ENCODE measurements around the gene ABCA3. TPM values are rescaled to one million over a fixed set of nuclear protein-coding genes. Genes with fewer than 3 reads are reported as not detected.

The ABCA3 gene
- total RNA-seq, 4 donors from 2014 or later, result 3.4 to 8.6 (median 3.7) TPM

GRCh38 chr16:2285731-2286191, 54.8 kb downstream of the ABCA3 start:
- no peaks in the 10 kb centered on the region for H3K9me3 ChIP-seq
- H3K27ac ChIP-seq, result no peak overlapping the region
- intact Hi-C loops (cut with DNase I; ENCODE audit: low total_unique reads) (no loop called here), in situ Hi-C loops (cut with MboI; ENCODE audit: low pct_ligation_motif_present in 1 of 4, low pct_unique_long_range_greater_than_20kb in 1 of 4, low sequenced_read_pairs in 3 of 4) (no loop called here)
- H3K4me3 ChIP-seq, result no peak overlapping the region
- H3K27me3 ChIP-seq, result no peaks in the 10 kb centered on the region
- TF ChIP-seq CTCF (IDR thresholded peaks at IDR 0.05), result no peak
- TF ChIP-seq POLR2AphosphoS5 (IDR thresholded peaks at IDR 0.05), result no peak
- no peak for TF ChIP-seq EP300 (IDR thresholded peaks at IDR 0.05; ENCODE audit: low read depth)
- no peak for TF ChIP-seq POLR2A (IDR thresholded peaks at IDR 0.05)
- 84% methylated on average over 13 of the region's 13 CpGs; no CpG with 5 or more reads in 1 of the 2 donors for WGBS, 2 donors (ENCODE audit: low coverage in 1 of 2)
- DNase-seq, result no peak
- H3K36me3 ChIP-seq, result no peaks in the 10 kb centered on the region
- H3K4me1 ChIP-seq, result no peaks in the 10 kb centered on the region

DNA sequence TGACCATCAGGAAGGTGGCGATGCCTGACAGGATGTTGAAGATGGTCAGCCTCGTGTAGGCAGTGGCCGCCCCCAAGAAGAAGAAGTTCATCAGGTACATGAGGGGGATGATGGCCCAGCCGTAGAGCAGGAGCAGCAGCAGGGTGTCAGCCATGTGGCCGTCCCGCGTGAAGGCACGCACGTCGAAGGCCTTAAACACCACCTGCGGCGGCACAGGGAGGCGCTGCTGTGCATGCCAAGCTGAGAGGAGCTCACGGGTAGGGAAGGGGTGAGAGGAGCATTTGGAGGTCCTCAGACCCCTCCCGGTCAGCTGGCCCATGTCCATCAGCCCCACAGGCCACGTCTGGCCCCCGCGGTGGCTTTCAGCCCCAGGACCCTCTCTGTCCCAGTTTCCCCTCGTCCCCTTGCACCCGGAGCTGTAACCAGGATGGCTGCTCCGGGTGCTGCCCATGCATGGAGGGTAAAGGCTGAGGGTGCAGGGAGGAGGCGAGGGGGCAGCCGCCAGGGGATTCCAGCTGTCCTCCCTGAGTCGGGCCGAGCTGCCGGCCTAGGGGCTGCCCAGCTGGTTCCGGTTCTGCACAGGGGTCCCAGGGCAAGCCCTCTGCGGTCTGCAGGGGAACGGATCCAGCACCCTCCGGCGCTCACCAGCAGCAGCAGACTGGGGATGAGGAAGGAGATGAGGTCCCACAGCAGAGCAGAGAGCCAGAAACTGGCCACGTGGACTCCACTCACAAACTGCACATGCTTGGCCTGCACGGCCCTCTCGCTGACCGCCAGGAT, 55.5 kb downstream of the ABCA3 start:
- H3K4me3 ChIP-seq, result no peak overlapping the region
- in situ Hi-C loops (cut with MboI; ENCODE audit: low pct_ligation_motif_present in 1 of 4, low pct_unique_long_range_greater_than_20kb in 1 of 4, low sequenced_read_pairs in 3 of 4), result no loop called here
- H3K36me3 ChIP-seq, result no peaks in the 10 kb centered on the region
- no peaks in the 10 kb centered on the region for H3K27me3 ChIP-seq
- intact Hi-C loops (cut with DNase I; ENCODE audit: low total_unique reads), result no loop called here
- 86% methylated on average over 33 of the region's 35 CpGs; no CpG with 5 or more reads in 1 of the 2 donors for WGBS, 2 donors (ENCODE audit: low coverage in 1 of 2)
- no peak overlapping the region for H3K27ac ChIP-seq
- no peaks in the 10 kb centered on the region for H3K4me1 ChIP-seq
- no peak for DNase-seq
- TF ChIP-seq CTCF (IDR thresholded peaks at IDR 0.05) (no peak), POLR2A (IDR thresholded peaks at IDR 0.05) (no peak), POLR2AphosphoS5 (IDR thresholded peaks at IDR 0.05) (no peak), EP300 (IDR thresholded peaks at IDR 0.05; ENCODE audit: low read depth) (no peak)
- H3K9me3 ChIP-seq, result no peaks in the 10 kb centered on the region

DNA sequence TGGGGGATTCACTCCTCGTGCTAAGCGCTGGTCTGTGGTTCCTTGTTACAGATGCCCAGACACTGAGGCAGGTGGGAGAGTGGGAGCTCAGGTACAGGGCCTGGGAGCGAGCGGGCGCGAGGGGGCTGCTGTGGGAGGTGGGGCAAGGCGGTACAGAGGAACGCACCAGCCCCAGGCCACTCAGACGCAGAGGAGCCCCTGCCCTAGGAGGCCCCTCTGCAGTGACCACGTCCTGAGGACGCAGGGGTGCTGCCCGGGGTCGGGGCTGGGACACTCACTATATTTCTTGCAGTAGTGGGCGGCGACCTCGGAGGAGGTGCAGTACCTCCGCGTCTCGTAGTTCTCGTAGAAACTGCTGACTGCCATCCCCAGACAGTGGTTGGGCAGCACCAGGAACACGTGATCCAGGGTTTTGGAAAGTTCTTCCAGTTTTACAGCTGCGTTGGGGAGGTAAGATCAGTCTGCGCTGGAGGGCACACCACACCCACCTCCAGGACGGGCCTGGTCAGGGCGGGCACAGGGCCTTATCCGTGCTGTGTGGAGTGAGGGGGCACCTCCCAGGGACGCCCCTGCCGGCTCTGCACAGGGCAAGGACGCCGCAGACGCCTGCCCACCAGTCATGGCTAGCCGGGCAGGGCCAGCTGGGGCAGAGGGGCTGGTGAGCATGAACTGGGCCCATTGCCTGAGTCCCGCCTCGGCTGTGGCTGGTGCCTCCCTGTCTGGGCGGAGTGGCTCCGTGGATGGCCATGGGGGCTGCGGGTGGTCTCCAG, 56.3 kb downstream of the ABCA3 start:
- in situ Hi-C loops (cut with MboI; ENCODE audit: low pct_ligation_motif_present in 1 of 4, low pct_unique_long_range_greater_than_20kb in 1 of 4, low sequenced_read_pairs in 3 of 4), result no loop called here
- Histone ChIP-seq H3K4me1 (no peaks in the 10 kb centered on the region), H3K9me3 (no peaks in the 10 kb centered on the region), H3K27me3 (no peaks in the 10 kb centered on the region), H3K27ac (no peak overlapping the region), H3K36me3 (no peaks in the 10 kb centered on the region), H3K4me3 (no peak overlapping the region)
- WGBS, 2 donors (ENCODE audit: low coverage in 1 of 2), result 81 to 82% methylated on average over 8 to 33 of the region's 37 CpGs
- DNase-seq, result no peak
- intact Hi-C loops (cut with DNase I; ENCODE audit: low total_unique reads), result no loop called here
- TF ChIP-seq EP300 (IDR thresholded peaks at IDR 0.05; ENCODE audit: low read depth), result no peak

DNA sequence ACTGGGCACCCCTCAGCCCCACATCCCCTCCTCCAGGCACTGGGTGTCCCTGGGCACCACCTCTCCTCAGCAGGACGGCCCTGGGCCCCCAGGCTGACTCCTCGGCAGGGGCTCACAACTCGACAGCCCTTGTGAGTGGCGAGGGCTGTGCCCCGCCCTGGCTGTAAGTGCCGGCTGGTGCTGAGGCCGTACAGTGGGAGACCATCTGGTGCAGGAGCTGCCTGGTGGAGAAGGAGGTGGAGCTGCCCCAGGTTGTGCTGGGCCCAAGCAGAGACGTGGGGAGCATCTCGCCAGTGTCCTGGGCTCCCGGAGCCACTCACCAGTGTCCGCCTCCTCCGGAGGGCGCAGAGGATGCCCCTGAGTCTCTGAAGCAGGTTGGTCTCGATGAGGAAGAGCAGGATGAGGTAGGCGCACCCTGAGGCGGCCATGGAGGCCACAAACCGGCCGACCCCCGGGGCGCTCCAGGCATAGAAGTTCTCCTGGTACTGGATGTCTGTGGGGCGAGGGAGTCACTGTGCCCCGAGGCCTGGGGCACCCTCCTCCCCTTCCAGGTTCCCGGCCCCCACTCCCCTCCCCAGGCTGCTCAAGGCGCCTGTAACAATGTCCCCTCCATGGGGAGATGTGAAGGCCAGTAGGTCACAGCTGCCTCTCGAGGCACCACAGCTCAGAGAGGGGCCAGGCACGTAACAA, 57.5 kb downstream of the ABCA3 start:
- no peaks in the 10 kb centered on the region for H3K4me1 ChIP-seq
- WGBS, 2 donors (ENCODE audit: low coverage in 1 of 2), result 75% methylated on average over 26 of the region's 26 CpGs; no CpG with 5 or more reads in 1 of the 2 donors
- H3K9me3 ChIP-seq, result no peaks in the 10 kb centered on the region
- TF ChIP-seq POLR2A (IDR thresholded peaks at IDR 0.05), result no peak
- TF ChIP-seq POLR2AphosphoS5 (IDR thresholded peaks at IDR 0.05), result no peak
- TF ChIP-seq EP300 (IDR thresholded peaks at IDR 0.05; ENCODE audit: low read depth), result no peak
- TF ChIP-seq CTCF (IDR thresholded peaks at IDR 0.05), result no peak
- in situ Hi-C loops (cut with MboI; ENCODE audit: low pct_ligation_motif_present in 1 of 4, low pct_unique_long_range_greater_than_20kb in 1 of 4, low sequenced_read_pairs in 3 of 4) (no loop called here), intact Hi-C loops (cut with DNase I; ENCODE audit: low total_unique reads) (no loop called here)
- no peaks in the 10 kb centered on the region for H3K27me3 ChIP-seq
- DNase-seq, result no peak
- H3K27ac ChIP-seq, result no peak overlapping the region
- H3K4me3 ChIP-seq, result no peak overlapping the region
- no peaks in the 10 kb centered on the region for H3K36me3 ChIP-seq
